ENCODE measurements around the gene CMSS1. TPM values are rescaled to one million over a fixed set of nuclear protein-coding genes. Genes with fewer than 3 reads are reported as not detected.
A peak's percentile ranks its signal among the peaks of the same experiment; 100 is the strongest.

CMSS1 gene
- polyA plus RNA-seq, 5 donors = 41.9 to 49.5 (median 46.3) TPM

DNA sequence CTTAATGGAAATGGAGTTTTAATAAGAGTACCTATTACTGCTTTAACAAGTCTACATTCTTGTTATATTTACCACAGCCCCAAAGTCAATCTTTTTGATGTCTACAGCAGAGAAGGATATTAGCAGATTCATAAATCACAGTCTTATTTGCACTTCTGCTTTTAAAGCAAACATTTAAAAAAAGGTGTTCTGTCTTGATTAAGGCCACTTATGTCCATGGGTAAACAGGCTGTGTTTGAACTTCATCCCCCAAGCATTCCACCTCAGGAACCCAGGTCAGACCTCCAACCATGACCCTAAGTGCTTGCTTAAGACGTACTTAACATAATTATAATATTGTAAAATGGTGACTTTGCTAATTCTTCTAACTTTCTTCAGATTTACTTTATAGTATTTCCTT lies 113.4 kb downstream of the CMSS1 start:
- no peak for DNase-seq

DNA sequence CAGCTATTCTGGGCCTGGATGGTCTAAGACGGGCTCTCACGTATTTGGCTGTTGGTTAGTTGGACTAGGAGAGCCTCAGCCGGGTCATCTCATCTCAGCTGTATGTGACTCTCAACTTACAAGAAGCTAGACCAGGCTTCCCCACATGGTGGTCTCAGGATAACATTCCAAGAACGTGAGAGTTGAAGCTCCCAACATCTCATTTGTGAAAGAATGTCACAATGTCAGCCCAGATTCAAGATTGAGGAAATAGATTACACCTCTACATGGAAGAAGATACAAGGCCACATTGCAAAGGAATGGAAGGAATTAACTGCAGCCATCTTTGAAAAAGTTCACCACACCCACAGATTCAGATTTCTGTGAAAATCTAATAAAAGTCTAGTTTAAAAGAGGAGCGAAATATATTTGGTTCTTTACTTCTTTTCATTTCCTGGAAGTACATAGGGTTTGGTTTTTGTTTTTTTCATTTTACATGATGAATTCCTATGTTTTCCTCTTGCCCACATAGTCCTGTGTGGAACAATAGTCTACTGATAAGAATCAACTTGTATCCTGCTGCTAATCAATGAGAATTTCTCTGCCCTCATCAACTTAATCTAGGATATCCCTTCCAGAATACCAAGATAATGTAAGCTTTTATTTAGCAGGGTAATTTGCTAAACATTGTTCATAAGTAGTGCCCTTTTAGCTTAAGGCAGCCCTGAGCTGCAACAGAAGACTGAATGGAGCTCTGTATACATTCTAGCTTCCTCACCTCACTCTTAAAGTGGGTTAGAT lies 116.5 kb downstream of the CMSS1 start:
- no peak for DNase-seq

DNA sequence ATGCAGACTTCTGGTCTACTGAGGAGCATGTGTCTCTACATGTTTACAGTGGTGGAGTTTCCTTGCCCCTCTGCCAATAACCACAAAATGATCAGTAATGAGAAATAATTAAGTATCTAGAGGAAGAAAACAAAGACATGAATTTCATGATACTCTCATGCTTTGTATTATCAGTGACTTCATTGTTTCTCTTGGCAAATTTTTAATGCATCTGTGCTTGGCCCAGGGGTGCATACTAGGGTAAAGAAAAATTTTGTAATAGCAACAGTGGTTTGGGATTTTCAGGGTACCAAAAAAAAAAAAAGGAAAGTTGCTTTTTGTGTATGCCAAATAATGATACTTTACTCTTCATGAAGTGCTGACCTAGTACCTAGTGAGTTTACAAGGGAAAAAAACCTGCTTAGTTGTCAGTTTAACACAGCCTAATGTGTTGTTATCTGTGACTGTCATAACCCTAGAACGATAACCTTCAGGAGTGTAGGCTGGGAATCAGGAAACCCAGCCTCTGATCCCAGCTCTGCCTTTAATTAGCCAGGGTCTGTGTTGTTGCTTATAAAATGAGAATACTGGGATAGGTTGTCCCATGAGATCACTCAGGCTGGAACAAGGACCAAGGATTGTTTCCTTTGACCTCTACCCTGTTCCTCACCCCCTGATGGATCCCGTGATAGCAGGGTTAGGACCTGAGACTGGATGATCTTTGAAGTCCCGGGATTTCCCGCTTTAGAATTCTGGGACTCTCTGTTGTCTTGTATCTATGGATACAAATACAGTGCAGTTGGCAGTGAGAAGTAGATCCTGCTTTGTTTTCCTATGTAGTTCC lies 117.5 kb downstream of the CMSS1 start:
- DNase-seq = peak in 1 of 2 donors; percentile 40

DNA sequence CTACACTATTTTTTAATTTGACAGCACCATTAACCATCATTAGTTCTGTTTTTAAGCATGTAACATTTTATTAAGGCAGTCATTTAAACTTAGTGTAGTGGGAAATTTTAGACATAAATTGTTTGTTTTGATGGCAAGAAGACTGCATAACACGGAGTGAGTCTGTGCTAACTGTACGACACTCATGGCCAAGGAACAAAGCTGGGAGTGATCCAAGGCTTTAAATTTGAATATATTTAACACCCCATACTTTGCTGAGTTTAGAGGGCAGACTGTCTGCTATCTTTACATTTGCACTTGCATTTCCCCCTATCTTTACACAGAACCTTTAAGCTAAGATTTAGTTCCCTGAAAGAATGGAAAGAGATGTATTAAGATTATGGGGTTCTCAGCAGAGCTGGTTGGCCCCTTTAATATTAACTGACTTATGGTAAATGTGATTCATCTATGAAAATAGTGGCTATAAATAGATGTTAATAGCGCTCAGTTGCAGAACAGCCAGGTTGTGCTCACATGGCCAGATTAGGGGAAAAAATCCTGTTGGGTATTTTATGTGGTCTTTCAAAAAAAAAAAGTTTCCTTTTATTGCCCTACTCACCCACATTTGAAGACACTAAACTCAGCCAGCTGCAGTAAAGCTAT lies 120.7 kb downstream of the CMSS1 start:
- no peak for DNase-seq

DNA sequence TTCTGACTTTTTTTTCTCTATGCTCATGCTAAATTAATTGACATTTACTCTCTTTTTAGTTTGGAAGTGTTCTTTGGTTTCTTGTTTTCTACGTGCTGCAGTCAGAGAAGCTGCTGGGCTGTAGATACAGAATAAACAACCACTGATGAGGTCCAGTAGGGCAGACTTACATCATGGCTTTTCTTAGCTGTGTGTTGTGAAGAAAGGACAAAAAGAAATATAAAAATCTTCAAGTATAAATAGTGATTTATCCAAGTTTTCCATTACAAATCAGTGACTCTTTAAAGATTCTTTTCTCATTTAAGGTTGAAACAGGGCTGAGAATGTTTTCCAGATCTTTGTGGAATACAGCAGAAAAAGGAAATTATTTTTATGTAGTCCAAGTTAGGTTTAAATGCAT lies 122.2 kb downstream of the CMSS1 start:
- DNase-seq = no peak

DNA sequence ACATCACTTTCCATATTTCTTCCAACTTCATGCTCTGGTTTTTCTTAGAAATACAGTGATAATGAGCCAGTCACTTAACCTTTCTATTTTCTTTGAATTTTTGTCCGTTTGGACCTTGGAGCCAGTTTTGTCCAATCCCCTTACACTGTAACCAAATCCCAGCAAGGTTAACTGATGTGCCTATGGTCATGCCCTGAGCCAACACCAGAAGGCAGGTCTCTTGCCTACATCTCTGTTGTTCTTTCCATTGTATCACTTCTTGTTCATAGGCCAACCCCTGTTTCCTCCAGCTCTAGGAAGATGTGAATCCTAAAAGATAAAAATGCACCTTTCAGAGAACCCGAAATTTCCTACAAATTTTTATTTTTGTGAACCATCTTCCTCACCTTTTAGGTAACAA lies 122.7 kb downstream of the CMSS1 start:
- no peak for DNase-seq

DNA sequence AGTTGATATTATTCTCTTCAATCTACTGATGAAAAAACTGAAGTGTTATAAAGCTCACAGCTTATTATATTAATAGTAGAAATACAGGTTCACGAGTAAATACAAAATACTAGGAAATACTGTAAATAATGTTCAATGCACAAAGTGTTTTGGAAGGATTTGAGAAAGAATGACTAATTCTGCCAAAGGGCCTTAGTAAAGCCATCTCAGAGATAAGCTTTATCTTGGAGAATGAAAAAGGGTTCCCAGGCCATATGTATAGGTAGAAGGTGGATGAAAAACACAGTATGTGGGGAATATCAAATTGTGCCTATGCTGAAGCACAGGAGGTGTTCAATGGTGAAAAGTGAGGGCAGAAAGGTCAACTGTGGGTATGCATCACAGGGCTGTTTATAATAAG lies 123.5 kb downstream of the CMSS1 start:
- no peak for DNase-seq

DNA sequence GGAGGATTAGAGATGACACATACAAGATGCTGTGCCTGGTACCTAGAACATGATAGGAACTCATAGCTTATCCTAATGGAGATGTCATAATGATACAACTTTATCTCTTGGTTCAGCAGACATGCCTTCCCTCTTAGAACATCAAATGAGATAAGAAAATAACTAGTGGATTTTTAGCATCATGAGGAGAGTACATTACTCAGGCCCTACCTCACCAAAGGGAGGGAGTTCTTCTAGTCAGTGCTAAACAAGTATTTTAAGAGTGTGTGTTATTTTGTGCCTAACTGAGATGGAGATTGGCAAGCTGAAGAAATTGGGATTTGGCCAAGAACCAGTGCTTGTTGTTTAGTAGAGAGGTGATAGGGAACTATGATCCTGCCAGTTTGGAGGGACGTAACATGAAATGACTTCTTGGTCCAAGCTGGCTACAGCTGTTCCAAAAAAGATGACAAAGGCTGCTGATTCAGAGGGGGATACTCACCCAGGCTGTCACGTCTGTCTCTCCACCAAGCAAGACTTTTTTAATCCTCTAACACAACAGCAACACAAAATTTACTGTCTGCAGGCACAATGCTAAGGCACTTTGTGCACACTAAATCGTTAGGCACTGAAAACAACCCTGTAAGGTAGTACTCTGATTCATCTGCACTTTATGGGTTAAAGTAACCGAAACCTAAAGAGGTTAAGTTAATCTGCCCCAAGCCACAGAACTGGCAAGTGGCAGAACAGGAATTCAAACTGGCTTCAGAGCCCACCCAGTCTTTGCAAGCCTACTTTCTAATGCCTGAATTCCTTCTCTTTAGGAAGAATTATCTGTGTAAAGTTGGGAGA lies 126.5 kb downstream of the CMSS1 start:
- no peak for DNase-seq

DNA sequence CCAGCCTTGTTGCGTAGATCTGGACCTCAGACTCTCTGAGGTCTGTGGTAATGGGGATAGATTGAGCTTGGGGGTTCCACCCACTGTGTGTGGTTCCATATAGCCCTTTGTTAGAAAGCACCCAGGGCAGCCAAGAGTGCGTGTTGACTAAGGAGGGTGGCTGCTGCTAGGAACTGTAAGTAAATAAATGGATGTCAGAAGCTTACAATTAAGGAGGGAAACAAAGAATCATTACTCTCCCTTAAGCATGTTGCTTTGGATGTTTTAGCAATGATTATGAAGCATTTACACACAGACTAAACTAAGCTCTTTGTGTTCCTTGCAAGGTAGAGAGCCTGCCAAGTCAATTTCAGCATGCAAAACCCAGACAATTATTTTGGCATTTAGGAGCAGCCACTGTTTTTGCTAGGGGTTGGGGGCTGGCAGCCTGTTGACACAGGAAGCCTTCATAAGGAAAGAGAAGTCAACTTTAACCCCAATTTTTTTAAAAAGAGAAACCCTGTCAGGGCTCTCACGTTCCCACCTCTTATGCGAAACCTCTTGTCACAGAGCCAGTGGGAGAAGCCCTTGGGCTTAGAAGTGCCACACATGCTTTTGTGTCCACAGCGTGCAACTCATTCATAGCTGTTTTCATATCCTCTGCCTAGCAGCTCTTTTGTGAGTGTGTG lies 127.8 kb downstream of the CMSS1 start:
- no peak for DNase-seq

DNA sequence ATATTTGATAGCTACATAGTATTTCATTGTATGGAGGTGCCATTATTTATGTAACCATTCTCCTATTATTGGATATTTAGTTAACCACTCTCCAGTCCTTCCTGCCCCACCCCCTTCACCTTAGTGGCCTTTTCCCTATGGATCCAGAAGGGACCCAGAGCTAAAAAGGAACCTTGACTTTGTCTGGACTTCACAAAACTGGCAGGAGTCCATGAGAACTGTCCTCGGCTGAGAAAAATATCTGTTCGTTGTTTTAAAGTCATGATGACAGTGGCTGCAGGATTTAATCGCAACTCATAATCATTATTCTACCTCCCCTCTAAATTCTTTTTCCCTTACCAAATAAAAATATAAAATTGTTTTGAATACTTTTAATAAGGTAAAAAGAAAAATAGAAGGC lies 129.7 kb downstream of the CMSS1 start:
- DNase-seq = no peak

DNA sequence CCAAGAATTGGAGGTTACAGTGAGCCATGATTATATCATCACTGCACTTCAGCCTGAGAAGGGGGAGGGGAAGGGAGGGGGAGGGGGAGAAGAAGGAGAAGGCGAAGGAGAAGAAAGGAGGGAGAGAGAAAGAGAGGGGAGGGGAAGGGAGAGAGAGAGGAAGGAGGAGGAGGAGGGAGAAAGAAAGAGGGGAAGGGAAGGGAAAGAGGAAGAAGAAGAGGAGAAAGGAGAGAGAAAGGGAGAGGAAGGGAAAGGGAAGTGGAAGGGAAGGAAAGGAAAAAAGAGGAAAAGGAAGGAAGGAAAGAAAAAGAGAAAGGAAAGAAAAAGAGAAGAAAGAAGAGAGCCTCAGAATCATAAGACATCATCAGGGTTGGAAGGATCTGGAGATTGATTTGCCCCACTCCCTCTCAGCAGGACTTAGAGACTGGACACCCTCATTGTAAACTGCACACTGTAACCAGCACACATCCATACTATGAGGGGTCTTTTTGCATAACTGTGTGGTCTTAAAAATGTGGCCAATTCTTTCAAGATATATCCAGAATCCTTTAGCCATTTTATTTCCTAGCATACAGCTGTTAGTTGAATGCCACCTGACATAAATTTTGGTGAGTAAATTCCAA lies 130.9 kb downstream of the CMSS1 start:
- no peak for DNase-seq

DNA sequence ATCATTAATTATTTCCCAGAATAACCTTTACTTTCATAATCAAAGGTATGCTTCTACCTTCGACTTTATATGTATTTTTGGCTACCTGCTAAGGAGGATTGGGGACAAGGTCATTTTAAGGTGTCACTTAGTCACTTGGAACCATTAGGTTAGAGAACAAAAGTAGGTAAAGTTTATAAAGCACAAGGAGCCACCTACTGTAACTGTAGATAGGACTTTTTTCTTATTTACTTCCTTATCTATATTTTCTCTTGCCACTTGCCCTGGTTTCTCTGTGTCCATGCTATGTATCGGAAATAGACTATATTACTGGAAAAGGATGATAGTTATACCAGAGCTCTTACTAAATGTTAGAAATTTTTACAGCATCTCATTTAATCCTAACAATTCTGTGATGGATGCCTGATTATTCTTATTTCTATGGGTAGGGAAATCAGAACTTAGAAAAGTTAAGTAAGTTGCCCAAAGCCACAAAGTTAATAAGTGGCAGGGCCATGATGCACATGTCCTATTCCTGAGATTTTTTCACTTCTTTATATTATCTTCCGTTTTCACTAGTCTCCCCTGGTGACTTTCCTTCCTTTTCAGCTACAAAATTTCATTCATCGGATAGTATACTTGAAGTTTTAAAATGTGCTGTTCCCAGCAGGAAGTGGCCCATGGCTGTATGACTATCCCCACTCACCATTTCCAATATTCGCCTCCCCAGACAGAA lies 132.5 kb downstream of the CMSS1 start:
- no peak for DNase-seq

DNA sequence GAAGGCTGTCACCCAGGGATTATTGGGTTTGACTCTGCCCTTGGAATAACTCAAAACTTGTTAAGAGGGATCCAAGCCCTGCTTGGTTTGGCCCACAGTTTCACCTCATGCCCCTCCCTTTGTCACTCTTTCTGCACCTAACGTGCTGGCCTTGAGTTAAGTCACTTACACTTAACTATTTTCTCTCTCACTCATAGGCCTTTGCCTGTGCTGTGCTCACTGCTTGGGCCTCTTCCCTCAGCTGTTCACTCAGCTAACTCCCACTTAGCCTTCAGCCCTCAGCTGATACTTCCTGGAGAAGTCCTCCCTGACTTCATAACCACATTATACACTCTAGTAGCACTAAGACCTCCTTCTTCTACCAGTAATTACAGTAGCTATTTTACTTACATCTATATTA lies 133.3 kb downstream of the CMSS1 start:
- DNase-seq = no peak

DNA sequence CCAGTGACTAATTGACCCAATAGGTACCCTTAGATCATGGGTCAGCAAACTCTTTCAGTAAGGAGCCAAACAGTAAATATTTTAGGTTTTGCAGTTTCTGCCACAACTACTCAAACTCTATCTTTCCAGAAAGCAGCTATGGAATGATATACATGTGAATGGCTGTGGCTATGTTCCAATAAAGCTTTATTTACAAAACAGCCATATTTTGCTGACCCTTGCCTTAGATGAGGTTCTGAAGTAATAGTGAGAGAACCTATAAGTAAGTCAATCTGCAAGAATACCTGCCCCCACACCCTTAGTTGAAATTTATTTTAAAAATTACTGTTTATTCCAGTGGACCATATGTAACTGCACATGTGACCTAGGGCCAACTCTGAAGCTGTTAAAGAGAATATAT lies 134.0 kb downstream of the CMSS1 start:
- no peak for DNase-seq

DNA sequence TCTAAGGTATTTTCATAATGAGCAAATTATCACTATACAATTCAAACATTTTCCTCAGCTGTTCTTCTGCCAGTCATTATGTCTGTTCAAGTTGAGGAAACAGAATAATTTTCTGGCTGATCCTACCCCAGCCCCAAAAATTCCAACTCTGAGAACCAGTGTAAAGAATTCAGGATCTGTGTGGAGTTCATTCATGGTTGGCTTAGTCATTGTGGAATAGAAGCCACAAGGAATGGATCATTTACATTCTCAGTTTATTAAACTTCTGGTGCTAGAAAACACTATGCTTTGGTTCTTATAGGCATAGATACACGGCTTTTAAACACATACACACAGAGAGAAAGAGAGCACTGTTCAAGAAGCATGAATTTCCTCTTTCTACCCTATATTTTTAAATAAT lies 134.6 kb downstream of the CMSS1 start:
- no peak for DNase-seq

DNA sequence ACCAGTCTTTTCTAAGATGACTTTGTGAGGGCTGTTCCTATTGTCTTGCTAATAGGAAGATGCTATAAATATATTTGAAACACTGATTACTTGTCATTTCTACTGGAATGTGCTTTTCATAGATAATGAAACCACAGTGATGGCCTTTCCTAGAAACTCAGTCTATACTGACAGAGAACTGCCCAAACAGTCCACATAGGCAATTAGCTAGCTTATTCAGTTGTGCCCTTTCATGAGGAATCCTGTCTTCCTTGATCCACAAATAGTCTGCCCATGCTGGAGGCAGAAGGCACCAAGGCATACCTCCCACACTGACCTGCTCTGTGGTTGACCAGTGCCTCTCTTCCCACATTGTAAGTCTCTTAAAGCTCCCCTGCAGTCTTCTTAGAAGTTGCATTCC lies 135.9 kb downstream of the CMSS1 start:
- DNase-seq = no peak

DNA sequence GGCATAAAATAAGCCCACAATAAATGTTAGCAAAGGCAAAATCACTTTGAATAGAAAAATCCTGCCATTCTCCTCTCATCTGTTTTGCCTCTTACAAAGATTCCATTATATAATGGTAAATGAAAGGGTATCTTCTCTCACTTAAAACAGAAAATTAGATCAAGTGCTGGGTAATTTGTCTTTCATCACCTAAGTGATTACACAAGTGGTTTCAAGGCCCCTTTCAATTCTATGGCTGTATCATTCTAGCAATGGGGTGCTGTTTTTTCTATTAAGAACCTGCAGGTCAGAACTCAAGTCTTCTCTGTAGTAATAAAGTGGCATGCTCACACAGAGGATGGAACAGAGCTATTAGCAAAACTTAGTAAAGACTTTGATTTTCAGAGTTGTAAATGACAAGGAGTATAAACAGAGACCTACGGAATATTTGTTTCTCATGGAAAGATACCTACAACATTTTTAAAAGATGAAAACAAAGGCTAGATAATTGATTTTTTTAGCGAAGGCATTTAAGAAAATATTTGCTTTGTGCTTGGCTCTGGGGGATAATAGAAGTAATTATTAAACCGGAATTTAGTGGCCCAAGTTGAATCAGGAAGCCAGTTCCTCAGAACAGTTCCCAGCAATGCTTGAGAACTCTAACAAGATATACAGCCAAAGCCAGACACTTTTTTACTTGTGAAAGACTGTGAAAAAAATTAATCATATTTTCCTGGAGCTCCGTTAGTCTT lies 137.4 kb downstream of the CMSS1 start:
- DNase-seq = no peak

DNA sequence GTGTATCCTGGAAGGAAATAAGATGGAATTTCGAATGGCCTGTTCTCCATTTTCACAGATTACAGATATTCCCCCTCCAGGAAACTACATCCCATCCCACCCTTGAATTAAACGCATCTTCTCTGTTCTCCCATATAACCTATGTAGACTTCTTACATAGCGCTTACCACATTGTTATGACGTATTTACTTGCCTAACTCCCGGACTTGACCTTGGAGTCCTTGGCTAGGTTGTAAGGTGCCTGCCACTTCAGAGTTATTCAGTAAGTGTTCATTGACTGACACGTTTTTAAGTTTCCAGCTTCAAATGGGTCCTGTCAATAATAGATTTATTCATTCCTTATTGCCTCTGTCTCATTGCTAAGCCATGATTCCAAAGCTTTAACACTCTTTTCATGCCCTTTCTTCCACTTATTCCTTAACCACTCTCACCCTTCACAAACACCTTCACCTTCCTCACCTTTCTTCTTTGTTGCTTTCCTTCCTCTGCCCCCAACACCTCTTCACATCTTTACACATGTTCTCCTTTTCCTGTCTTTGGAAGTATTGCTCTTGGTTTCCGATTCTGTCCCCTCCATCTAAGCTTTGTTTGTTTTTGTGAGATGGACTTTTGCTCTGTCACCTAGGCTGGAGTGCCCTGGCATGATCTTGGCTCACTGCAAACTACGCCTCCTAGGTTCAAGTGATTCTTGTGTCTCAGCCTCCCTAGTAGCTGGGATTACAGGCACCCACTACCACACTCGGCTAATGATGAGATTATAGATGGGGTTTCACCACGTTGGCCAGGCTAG lies 138.3 kb downstream of the CMSS1 start:
- DNase-seq = no peak

Data from right lung (tissue), 5 donors.